HepG2 (cell line): ENCODE measurements around the gene GTF2H3. TPM values are rescaled to one million over a fixed set of nuclear protein-coding genes. Genes with fewer than 3 reads are reported as not detected.

Experiments
- ARNT2 ChIP-seq: sonication (generic); formaldehyde crosslinking; IDR thresholded peaks from 2 replicates; pipeline ENCODE4 v1.8.0; 2022; ENCODE audit warnings: mild to moderate bottlenecking, low read depth, missing genetic modification reagents, moderate library complexity
- GABPB1 ChIP-seq: IDR thresholded peaks from 2 replicates; pipeline ENCODE4 v1.6.1; 2016; ENCODE audit warnings: mild to moderate bottlenecking, missing genetic modification reagents, moderate library complexity, missing compliant biosample characterization
- ISL2 ChIP-seq: sonication (generic); formaldehyde crosslinking; IDR thresholded peaks from 2 replicates; pipeline ENCODE4 v1.5.0; 2020; ENCODE audit warnings: missing genetic modification reagents
- MTF2 ChIP-seq: sonication (generic); formaldehyde crosslinking; IDR thresholded peaks from 2 replicates; pipeline ENCODE4 v1.5.0; 2020; ENCODE audit warnings: missing genetic modification reagents, borderline replicate concordance
- NFIC ChIP-seq: IDR thresholded peaks from 2 replicates; pipeline ENCODE4 v1.6.1; 2012; ENCODE audit warnings: mild to moderate bottlenecking, low read length, inconsistent platforms
- PHF21A ChIP-seq: sonication (generic); formaldehyde crosslinking; IDR thresholded peaks from 2 replicates; pipeline ENCODE4 v1.5.0; 2020; ENCODE audit warnings: mild to moderate bottlenecking, missing genetic modification reagents
- RFXAP ChIP-seq: sonication (generic); formaldehyde crosslinking; IDR thresholded peaks from 2 replicates; pipeline ENCODE4 v1.4.0; 2020; ENCODE audit warnings: missing genetic modification reagents, borderline replicate concordance
- SSRP1 ChIP-seq: IDR thresholded peaks from 2 replicates; pipeline ENCODE4 v1.6.1; 2016; ENCODE audit warnings: control low read depth
- U2AF1 ChIP-seq: fragments of 200-400 bp; formaldehyde crosslinking; optimal IDR thresholded peaks from 2 replicates; pipeline ENCODE3; 2017; ENCODE audit warnings: mild to moderate bottlenecking, low read depth, low read length
- ZMYM3 ChIP-seq: sonication (generic); formaldehyde crosslinking; IDR thresholded peaks from 2 replicates; pipeline ENCODE4 v1.5.1; 2020; ENCODE audit warnings: mild to moderate bottlenecking, missing genetic modification reagents
- ZNF121 ChIP-seq: sonication (generic); formaldehyde crosslinking; IDR thresholded peaks from 2 replicates; pipeline ENCODE4 v1.5.0; 2020; ENCODE audit warnings: mild to moderate bottlenecking, missing genetic modification reagents
- ZNF232 ChIP-seq: sonication (generic); formaldehyde crosslinking; IDR thresholded peaks from 2 replicates; pipeline ENCODE4 v1.4.0; 2020; ENCODE audit warnings: missing genetic modification reagents, borderline replicate concordance
- ZNF326 ChIP-seq: sonication (generic); formaldehyde crosslinking; IDR thresholded peaks from 2 replicates; pipeline ENCODE4 v1.4.0; 2020; ENCODE audit warnings: missing genetic modification reagents, borderline replicate concordance
- ZNF383 ChIP-seq: sonication (generic); formaldehyde crosslinking; IDR thresholded peaks from 2 replicates; pipeline ENCODE4 v1.4.0; 2020; ENCODE audit warnings: missing genetic modification reagents, mild to moderate bottlenecking, borderline replicate concordance
- ZNF468 ChIP-seq: sonication (generic); formaldehyde crosslinking; IDR thresholded peaks from 2 replicates; pipeline ENCODE4 v1.8.0; 2022; ENCODE audit warnings: mild to moderate bottlenecking, moderate library complexity, missing genetic modification reagents
- ZNF674 ChIP-seq: sonication (generic); formaldehyde crosslinking; IDR thresholded peaks from 2 replicates; pipeline ENCODE4 v1.5.0; 2020; ENCODE audit warnings: low read depth, mild to moderate bottlenecking, missing genetic modification reagents
- ZNF737 ChIP-seq: sonication (generic); formaldehyde crosslinking; IDR thresholded peaks from 2 replicates; pipeline ENCODE4 v1.5.0; 2020; ENCODE audit warnings: missing genetic modification reagents, mild to moderate bottlenecking, borderline replicate concordance
- polyA plus RNA-seq, 8 experiments: library from polyadenylated mRNA; depleted of rRNA in 3 of 8; stranded (reverse) in 7 of 8; unstranded in 1 of 8; fragments of >200 nt; fragmentation: Illumina TruSeq in 4 of 8; extraction: Trizol in 4 of 8; gene quantifications; 2 replicates each; pipeline versions ENCODE4 v1.2.1 to v1.2.3, GENCODE V29; 2011 to 2016; ENCODE audit warnings: low read depth in 4 of 8, missing spikeins in 1 of 8, mixed read lengths in 1 of 8; ENCODE audit not compliant: insufficient read depth in 1 of 8
- total RNA-seq, 5 experiments: library from RNA; depleted of rRNA; stranded (reverse); fragments of >200 nt; fragmentation: Illumina TruSeq; extraction: Trizol; gene quantifications; 2 replicates each; pipeline ENCODE4 v1.2.3, GENCODE V29; 2016; ENCODE audit warnings: low read depth in 1 of 5
- TF ChIP-seq, protein P1 (sequence below): sonication (generic); formaldehyde crosslinking; IDR thresholded peaks from 2 replicates; pipeline ENCODE4 v1.9.0; 2021; ENCODE audit warnings: missing genetic modification reagents, borderline replicate concordance
- TF ChIP-seq, protein P2 (sequence below): sonication (generic); formaldehyde crosslinking; IDR thresholded peaks from 2 replicates; pipeline ENCODE4 v1.5.1; 2020; ENCODE audit warnings: missing genetic modification reagents, mild to moderate bottlenecking, borderline replicate concordance
- TF ChIP-seq, protein P3 (sequence below): sonication (generic); formaldehyde crosslinking; IDR thresholded peaks from 2 replicates; pipeline ENCODE4 v1.8.1; 2023; ENCODE audit warnings: mild to moderate bottlenecking, inconsistent platforms, moderate library complexity, missing genetic modification reagents, borderline replicate concordance
- TF ChIP-seq, protein P4 (sequence below): sonication (generic); formaldehyde crosslinking; IDR thresholded peaks from 2 replicates; pipeline ENCODE4 v1.5.0; 2020; ENCODE audit warnings: mild to moderate bottlenecking, low read depth, missing genetic modification reagents, borderline replicate concordance
- TF ChIP-seq, protein P5 (sequence below): IDR thresholded peaks from 2 replicates; pipeline ENCODE4 v1.6.1; 2016; ENCODE audit warnings: low read depth, borderline replicate concordance

Gene GTF2H3
- total and polyA plus RNA-seq, 2 of the 13 experiments (the other 11 are each of a cell fraction or from before 2014, with no cell fraction given), result 35.8 to 58.8 TPM

DNA sequence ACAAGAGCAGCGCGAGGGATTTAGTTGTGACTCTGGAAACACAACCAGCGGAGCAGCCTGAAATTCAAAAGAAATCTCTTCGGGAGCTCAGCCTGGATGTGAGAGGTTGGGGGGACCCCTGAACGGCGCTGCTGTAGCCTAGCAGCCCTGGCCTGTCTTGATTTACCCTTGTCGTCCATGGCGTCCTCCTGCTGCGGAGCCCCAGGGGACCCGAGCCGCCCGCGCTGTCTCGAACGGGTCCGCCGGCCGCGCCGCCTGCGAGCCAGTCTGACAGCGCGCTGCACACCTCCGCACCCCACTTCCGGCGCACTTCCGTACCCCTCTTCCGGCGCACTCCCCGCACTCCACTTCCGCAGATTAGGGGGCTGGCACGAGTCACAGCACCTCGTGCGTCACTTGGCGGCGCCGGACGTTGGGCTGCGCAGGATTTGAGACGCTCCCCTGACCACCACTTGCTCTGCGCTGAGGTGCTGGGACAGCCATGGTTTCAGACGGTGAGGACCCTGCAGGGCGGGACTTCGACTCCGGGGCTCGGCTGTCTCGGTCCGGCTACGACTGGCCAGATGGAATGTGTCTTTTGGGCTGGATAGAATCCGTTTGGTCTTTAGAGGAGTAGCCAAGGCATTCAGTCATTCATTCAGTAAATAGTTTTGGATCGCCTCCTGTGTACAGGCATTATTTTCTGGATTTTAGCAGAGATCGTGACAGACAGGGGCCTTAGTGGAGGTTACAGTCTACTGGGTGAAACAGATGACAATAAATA, at the start of gene GTF2H3, which contains the start of gene EIF2B1 (continued):
- TF ChIP-seq, protein P1, sequence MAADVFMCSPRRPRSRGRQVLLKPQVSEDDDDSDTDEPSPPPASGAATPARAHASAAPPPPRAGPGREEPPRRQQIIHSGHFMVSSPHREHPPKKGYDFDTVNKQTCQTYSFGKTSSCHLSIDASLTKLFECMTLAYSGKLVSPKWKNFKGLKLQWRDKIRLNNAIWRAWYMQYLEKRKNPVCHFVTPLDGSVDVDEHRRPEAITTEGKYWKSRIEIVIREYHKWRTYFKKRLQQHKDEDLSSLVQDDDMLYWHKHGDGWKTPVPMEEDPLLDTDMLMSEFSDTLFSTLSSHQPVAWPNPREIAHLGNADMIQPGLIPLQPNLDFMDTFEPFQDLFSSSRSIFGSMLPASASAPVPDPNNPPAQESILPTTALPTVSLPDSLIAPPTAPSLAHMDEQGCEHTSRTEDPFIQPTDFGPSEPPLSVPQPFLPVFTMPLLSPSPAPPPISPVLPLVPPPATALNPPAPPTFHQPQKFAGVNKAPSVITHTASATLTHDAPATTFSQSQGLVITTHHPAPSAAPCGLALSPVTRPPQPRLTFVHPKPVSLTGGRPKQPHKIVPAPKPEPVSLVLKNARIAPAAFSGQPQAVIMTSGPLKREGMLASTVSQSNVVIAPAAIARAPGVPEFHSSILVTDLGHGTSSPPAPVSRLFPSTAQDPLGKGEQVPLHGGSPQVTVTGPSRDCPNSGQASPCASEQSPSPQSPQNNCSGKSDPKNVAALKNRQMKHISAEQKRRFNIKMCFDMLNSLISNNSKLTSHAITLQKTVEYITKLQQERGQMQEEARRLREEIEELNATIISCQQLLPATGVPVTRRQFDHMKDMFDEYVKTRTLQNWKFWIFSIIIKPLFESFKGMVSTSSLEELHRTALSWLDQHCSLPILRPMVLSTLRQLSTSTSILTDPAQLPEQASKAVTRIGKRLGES (CRISPR knock-in tag), result no peak
- no peak; the same call in 1 of the 2 replicates for TF ChIP-seq ZMYM3 (CRISPR knock-in tag)
- TF ChIP-seq, protein P2, sequence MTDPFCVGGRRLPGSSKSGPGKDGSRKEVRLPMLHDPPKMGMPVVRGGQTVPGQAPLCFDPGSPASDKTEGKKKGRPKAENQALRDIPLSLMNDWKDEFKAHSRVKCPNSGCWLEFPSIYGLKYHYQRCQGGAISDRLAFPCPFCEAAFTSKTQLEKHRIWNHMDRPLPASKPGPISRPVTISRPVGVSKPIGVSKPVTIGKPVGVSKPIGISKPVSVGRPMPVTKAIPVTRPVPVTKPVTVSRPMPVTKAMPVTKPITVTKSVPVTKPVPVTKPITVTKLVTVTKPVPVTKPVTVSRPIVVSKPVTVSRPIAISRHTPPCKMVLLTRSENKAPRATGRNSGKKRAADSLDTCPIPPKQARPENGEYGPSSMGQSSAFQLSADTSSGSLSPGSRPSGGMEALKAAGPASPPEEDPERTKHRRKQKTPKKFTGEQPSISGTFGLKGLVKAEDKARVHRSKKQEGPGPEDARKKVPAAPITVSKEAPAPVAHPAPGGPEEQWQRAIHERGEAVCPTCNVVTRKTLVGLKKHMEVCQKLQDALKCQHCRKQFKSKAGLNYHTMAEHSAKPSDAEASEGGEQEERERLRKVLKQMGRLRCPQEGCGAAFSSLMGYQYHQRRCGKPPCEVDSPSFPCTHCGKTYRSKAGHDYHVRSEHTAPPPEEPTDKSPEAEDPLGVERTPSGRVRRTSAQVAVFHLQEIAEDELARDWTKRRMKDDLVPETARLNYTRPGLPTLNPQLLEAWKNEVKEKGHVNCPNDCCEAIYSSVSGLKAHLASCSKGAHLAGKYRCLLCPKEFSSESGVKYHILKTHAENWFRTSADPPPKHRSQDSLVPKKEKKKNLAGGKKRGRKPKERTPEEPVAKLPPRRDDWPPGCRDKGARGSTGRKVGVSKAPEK (CRISPR knock-in tag), result peak; percentile 22; the same call in 1 of the 2 replicates
- no peak for TF ChIP-seq ZNF121
- TF ChIP-seq, protein P3, sequence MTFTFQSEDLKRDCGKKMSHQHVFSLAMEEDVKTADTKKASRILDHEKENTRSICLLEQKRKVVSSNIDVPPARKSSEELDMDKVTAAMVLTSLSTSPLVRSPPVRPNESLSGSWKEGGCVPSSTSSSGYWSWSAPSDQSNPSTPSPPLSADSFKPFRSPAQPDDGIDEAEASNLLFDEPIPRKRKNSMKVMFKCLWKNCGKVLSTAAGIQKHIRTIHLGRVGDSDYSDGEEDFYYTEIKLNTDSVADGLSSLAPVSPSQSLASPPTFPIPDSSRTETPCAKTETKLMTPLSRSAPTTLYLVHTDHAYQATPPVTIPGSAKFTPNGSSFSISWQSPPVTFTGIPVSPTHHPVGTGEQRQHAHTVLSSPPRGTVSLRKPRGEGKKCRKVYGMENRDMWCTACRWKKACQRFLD (CRISPR knock-in tag), result peak; percentile 68; the same call in 1 of the 2 replicates
- TF ChIP-seq ZNF468 (CRISPR knock-in tag), result peak; percentile 84; the same call in 1 of the 2 replicates
- TF ChIP-seq ZNF232, result peak; percentile 91
- peak; percentile 84 for TF ChIP-seq ISL2
- TF ChIP-seq, protein P4, sequence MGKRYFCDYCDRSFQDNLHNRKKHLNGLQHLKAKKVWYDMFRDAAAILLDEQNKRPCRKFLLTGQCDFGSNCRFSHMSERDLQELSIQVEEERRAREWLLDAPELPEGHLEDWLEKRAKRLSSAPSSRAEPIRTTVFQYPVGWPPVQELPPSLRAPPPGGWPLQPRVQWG, result no peak
- 0 out of 2 replicates have a peak, but pooled peaks have one; percentile 76 for TF ChIP-seq MTF2
- peak; percentile 100 for TF ChIP-seq GABPB1 (CRISPR knock-in tag)
- peak; percentile 79 for TF ChIP-seq PHF21A (CRISPR knock-in tag)
- no peak for TF ChIP-seq U2AF1
- peak; percentile 84; the same call in 1 of the 2 replicates for TF ChIP-seq RFXAP (CRISPR knock-in tag)
- TF ChIP-seq ARNT2, result peak; percentile 93; the same call in 1 of the 2 replicates
- TF ChIP-seq NFIC, result no peak
- no peak for TF ChIP-seq ZNF326 (CRISPR knock-in tag)
- no peak for TF ChIP-seq ZNF674 (CRISPR knock-in tag)
- TF ChIP-seq, protein P5, sequence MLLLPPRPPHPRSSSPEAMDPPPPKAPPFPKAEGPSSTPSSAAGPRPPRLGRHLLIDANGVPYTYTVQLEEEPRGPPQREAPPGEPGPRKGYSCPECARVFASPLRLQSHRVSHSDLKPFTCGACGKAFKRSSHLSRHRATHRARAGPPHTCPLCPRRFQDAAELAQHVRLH (CRISPR knock-in tag), result peak; percentile 94; the same call in 1 of the 2 replicates
- no peak for TF ChIP-seq ZNF737 (CRISPR knock-in tag)
- no peak for TF ChIP-seq SSRP1 (CRISPR knock-in tag)
- TF ChIP-seq ZNF383 (CRISPR knock-in tag), result 0 out of 2 replicates have a peak, but pooled peaks have one; percentile 24
